Thoracic aorta (tissue), 2 donors: Measurements from ENCODE around the gene RXRB. TPM values are rescaled to one million over a fixed set of nuclear protein-coding genes. Genes with fewer than 3 reads are reported as not detected.
A peak's percentile ranks its signal among the peaks of the same experiment; 100 is the strongest.

Experiments
- ATAC-seq: fragments of 150-250 bp; one replicate; pipeline ENCODE4 v1.8.0; 2017; ENCODE audit warnings: low read depth; ENCODE audit not compliant: insufficient number of reproducible peaks, low FRiP score
- DNase-seq: peaks from one replicate; pipeline ENCODE4 v3.0.0-alpha.2; 2020; ENCODE audit warnings: low spot score
- H3K27ac ChIP-seq, 2 donors: fragments of 200-600 bp; sonication (generic); 1 replicate in 1 of 2; 2 replicates in 1 of 2; pipeline ENCODE4 v1.5.1; 2016; ENCODE audit warnings: mild to moderate bottlenecking in 2 of 2, moderate library complexity in 2 of 2
- H3K27me3 ChIP-seq: fragments of 200-600 bp; sonication (generic); replicated peaks from 2 replicates; pipeline ENCODE4 v1.6.0; 2016; ENCODE audit warnings: mild to moderate bottlenecking; ENCODE audit not compliant: insufficient read depth
- H3K36me3 ChIP-seq: fragments of 200-600 bp; sonication (generic); one replicate; pipeline ENCODE4 v1.5.1; 2016
- H3K4me1 ChIP-seq, 2 donors: fragments of 200-600 bp; sonication (generic); 1 replicate in 1 of 2; 2 replicates in 1 of 2; pipeline versions ENCODE4 v1.5.1 to v1.6.0; 2016; ENCODE audit warnings: low read depth in 2 of 2, mild to moderate bottlenecking in 1 of 2; ENCODE audit not compliant: control insufficient read depth in 1 of 2
- H3K4me3 ChIP-seq: fragments of 200-600 bp; sonication (generic); 2 replicates; pipeline ENCODE4 v1.5.1; 2016; ENCODE audit warnings: mild to moderate bottlenecking
- H3K9me3 ChIP-seq: fragments of 200-600 bp; sonication (generic); 2 replicates; pipeline ENCODE4 v1.5.1; 2016
- total RNA-seq, 2 donors: library from RNA; depleted of rRNA; stranded (reverse); fragments of >200 nt; gene quantifications; one replicate each; pipeline versions ENCODE4 v1.1.0 to v1.2.3, GENCODE V29; 2016
- TF ChIP-seq, protein P1 (sequence below): fragments of 200-600 bp; sonication (generic); IDR thresholded peaks from one replicate; pipeline ENCODE4 v1.5.1; 2019; ENCODE audit warnings: antibody characterized with exemption

The RXRB gene
- total RNA-seq, 2 donors from 2014 or later: 38.7 to 47.2 TPM

DNA sequence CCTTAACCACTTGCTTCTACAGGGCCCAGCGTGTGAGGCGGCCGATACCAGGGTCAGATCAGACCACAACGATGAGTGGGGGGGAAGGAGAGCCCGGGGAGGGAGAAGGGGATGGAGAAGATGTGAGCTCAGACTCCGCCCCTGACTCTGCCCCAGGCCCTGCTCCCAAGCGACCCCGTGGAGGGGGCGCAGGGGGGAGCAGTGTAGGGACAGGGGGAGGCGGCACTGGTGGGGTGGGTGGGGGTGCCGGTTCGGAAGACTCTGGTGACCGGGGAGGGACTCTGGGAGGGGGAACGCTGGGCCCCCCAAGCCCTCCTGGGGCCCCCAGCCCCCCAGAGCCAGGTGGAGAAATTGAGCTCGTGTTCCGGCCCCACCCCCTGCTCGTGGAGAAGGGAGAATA is 10.7 kb upstream of the RXRB start:
- Histone ChIP-seq H3K27me3 (no peaks in the 10 kb centered on the region), H3K4me3 (no peak overlapping the region), H3K36me3 (peaks cover 10% of the 10 kb centered on the region), H3K4me1 (peaks cover 4 to 28% of the 10 kb centered on the region in 2 donors), H3K9me3 (no peaks in the 10 kb centered on the region), H3K27ac (no peak overlapping the region)
- no peak for ATAC-seq
- no peak for DNase-seq
- TF ChIP-seq, protein P1, sequence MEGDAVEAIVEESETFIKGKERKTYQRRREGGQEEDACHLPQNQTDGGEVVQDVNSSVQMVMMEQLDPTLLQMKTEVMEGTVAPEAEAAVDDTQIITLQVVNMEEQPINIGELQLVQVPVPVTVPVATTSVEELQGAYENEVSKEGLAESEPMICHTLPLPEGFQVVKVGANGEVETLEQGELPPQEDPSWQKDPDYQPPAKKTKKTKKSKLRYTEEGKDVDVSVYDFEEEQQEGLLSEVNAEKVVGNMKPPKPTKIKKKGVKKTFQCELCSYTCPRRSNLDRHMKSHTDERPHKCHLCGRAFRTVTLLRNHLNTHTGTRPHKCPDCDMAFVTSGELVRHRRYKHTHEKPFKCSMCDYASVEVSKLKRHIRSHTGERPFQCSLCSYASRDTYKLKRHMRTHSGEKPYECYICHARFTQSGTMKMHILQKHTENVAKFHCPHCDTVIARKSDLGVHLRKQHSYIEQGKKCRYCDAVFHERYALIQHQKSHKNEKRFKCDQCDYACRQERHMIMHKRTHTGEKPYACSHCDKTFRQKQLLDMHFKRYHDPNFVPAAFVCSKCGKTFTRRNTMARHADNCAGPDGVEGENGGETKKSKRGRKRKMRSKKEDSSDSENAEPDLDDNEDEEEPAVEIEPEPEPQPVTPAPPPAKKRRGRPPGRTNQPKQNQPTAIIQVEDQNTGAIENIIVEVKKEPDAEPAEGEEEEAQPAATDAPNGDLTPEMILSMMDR: no peak

DNA sequence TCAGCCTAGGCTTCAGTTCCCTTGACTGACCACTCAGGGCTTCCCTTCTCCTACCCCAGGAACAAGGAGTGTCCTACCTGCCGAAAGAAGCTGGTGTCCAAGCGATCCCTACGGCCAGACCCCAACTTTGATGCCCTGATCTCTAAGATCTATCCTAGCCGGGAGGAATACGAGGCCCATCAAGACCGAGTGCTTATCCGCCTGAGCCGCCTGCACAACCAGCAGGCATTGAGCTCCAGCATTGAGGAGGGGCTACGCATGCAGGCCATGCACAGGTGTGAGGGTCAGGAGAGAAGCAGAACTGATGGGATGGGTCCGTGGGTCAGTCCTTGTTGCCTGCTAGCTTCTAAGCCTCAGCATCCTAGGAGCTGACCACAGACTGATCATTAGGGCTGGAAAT is 9.4 kb upstream of the RXRB start:
- Histone ChIP-seq H3K4me1 (peaks cover 6 to 33% of the 10 kb centered on the region in 2 donors), H3K27ac (no peak overlapping the region), H3K27me3 (no peaks in the 10 kb centered on the region), H3K36me3 (peaks cover 10% of the 10 kb centered on the region), H3K4me3 (no peak overlapping the region), H3K9me3 (no peaks in the 10 kb centered on the region)
- DNase-seq: no peak
- no peak for ATAC-seq
- TF ChIP-seq, protein P1: no peak

DNA sequence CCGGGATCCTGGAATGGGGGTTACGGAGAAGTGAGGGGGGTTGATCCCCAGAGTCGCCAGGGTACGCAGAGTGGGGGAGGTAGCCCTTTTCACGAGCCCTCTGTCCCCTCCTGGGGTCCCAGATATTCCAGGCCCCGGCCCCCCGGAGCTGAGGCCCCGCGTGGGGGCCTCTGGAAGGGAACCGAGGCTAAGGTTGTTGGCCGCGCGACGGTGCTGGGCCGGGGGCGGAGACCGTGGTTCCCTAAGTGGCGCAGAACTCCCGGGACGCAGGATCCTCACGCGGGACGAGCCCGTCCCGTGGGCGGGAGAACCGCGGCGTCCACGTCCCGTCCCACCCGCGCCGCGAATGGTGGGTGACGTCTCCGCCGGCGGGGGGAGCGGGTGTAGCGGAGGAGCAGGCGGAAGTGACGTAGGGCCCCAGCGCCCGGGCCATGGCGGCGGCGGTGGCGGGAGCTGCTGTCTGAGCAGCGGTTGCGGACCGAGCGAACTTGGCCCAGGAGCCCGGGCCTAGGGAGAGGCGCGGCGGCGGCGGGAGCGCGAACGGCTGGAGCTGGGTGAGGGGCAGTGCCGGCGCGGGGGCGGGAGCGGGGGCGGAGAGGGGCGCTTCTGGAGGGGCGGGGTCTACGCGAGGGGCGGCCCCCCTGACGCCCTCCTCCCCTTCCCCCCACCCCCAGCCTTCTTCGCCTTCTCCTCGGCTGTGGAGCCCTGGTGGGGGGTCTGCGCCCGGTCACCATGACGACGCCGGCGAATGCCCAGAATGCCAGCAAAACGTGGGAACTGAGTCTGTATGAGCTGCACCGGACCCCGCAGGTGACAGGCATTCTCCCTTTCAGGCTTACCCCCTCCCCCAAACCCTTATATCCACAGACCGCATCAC is 7.9 kb upstream of the RXRB start, which contains the start of gene RING1:
RING1 (plus strand) TSS at position 410 of the 877 bp plus-strand sequence; CDS start at position 733, 323 bp downstream.
- TF ChIP-seq, protein P1: no peak
- H3K4me1 ChIP-seq: peaks cover 13 to 37% of the 10 kb centered on the region in 2 donors
- DNase-seq: no peak
- peaks cover 16% of the 10 kb centered on the region for H3K36me3 ChIP-seq
- H3K27me3 ChIP-seq: no peaks in the 10 kb centered on the region
- ATAC-seq: peak; percentile 71
- no peaks in the 10 kb centered on the region for H3K9me3 ChIP-seq
- H3K4me3 ChIP-seq: peak within 1 kb of the TSS; percentile 91
- H3K27ac ChIP-seq: peak within 1 kb of the TSS; percentile 77 to 90

DNA sequence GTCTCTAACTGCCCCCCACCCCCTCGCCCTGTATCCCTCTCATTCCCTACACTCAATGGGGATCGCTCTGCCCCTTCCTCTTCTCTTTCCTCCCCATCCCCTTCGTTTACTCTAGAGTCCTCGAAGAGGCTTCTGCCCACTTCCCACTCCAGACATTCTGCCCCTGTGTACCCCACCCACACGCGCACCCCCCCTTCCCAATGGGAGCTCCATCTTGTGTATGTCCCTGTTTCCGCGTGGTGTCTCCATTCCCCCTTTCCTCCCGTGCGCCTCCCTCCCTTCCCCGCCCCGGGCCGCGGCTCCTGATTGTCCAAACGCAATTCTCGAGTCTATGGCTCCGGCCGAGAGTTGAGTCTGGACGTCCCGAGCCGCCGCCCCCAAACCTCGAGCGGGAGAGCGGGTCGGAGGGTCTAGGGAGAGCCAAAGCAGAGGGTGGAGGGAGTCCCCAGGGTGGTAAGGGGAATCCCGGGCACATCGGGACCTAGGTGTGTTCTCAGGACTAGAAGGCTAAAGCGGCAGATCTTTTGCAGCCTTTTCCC is 7.2 kb upstream of the RXRB start:
- Histone ChIP-seq H3K27ac (peak overlapping the region; percentile 77 to 90), H3K36me3 (peaks cover 22% of the 10 kb centered on the region), H3K27me3 (no peaks in the 10 kb centered on the region), H3K4me1 (peaks cover 10 to 31% of the 10 kb centered on the region in 2 donors), H3K4me3 (peak overlapping the region; percentile 91), H3K9me3 (no peaks in the 10 kb centered on the region)
- DNase-seq (no peak), ATAC-seq (no peak)
- TF ChIP-seq, protein P1: no peak

DNA sequence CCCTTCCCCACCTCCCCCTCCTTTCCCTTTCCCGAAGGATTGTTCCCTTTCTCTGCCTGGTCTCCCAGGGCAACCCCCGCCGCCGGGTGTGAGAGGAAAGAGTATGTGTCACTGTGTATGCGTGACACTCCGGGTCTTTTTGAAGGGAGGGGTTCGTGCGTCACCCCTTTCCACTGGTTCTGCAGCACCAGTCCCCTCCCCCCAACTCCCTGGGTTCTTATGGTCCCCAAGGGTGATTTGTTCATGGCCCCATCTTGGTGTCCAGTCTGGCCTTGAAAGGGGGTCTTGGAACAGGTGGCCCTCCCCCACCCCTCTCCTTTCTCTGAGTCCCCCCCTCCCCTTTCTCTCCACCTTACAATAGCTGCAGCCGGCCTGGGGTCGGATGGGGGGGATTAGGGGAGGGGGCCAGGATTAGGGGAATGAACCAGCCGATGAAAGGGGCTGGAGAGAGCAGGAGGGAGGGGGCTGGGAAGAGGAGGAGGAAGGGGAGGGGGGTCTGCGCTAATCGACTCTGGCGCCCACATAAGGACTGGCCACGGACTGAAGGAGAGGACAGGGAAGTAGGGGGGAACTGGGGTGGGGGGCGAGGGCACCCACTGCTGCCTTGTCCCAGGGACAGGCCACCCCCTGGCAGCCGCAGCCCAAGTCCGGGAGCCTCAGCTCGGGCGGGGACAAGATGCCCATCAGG is 6.5 kb upstream of the RXRB start:
- DNase-seq (no peak), ATAC-seq (no peak)
- no peaks in the 10 kb centered on the region for H3K9me3 ChIP-seq
- peaks cover 26% of the 10 kb centered on the region for H3K36me3 ChIP-seq
- TF ChIP-seq, protein P1: no peak
- peaks cover 14 to 32% of the 10 kb centered on the region in 2 donors for H3K4me1 ChIP-seq
- H3K27me3 ChIP-seq: no peaks in the 10 kb centered on the region
- peak overlapping the region; percentile 91 for H3K4me3 ChIP-seq
- H3K27ac ChIP-seq: no peak overlapping the region
